Astrocyte of the spinal cord (primary cell): ENCODE measurements around the gene SPIN1.
"Not testable (repeated sequence)": the region's sequence is repeated elsewhere in the genome, so short reads cannot be mapped to it uniquely, and the experiment has no call there.

ENCODE experiments used
- DNase-seq: peaks from one replicate; pipeline ENCODE4 v3.0.0; 2011; ENCODE audit warnings: low read depth, low spot score
- H3K4me3 ChIP-seq: 2 replicates; pipeline ENCODE4 v1.5.1; 2011; ENCODE audit warnings: low read depth, mild to moderate bottlenecking, low read length, moderate library complexity
- CTCF ChIP-seq: IDR thresholded peaks from 2 replicates; pipeline ENCODE4 v1.5.1; 2012; ENCODE audit warnings: low read depth, mild to moderate bottlenecking, low read length, inconsistent platforms
- in situ Hi-C: cut with HindIII; loops from 2 replicates; pipeline ENCODE4 v1.10.0; 2017; ENCODE audit warnings: low sequenced_read_pairs

The SPIN1 gene

DNA sequence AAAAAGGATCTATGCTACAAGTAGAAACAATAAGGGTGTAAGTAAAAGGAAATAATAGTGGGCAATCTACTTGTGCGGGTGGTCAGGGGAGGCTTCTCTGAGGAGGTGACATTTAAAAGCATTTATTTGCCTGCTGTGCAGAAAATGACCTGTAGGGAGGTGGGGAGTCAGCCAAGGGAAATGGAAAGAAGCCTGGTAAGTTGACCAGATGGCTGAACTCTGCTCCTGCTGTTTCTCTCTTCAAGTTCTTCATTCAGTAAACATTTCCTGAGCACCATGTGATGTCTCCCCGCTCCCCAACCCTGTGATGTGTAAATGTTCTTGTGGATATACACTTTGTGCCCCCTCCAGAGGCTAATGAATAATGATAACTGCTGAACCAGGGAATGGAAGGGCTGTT lies 9.9 kb upstream of the SPIN1 start:
- peak; percentile 15 for DNase-seq
- H3K4me3 ChIP-seq, result no peak overlapping the region
- in situ Hi-C loops, result no loop called here
- no peak for TF ChIP-seq CTCF

DNA sequence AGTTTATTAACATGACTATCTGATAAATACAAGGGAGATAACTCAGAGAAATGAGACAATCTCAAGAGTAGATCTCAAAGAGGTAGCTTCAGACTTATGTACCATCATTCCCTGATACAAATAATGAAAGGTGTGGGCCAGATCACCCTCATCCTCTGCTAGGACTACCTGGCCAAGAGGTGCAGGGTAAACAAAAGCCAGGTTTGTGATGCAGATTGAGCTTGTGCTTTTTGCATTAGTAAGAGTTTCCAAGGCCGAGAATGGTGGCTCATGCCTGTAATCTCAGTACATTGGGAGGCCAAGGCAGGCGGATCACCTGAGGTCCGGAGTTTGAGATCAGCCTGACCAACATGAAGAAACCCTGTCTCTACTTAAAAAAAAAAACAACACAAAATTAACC lies 8.9 kb upstream of the SPIN1 start:
- DNase-seq, result no peak
- no peak for TF ChIP-seq CTCF
- H3K4me3 ChIP-seq, result no peak overlapping the region
- in situ Hi-C loops, result no loop called here

DNA sequence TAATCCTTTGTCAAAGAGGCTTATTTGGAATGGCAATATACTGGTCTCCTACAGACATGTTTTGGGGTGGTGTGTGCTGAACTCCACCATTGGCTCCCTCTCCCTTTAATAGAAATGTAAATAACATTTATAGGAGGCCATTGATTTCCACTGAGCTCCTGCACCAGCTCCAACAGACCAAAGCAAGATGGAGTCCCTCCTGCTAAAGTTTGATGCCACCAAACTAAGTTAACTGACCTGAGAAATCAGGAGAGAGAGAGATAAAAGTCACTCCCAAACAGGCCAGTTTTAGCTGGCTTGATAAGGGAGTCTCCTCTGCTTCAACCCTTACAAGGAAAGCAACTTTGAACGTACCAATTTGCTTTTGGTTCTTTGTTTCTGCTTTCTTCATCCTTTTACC lies 8.1 kb upstream of the SPIN1 start:
- H3K4me3 ChIP-seq, result no peak overlapping the region
- TF ChIP-seq CTCF, result no peak
- DNase-seq, result no peak
- in situ Hi-C loops, result no loop called here

- DNase-seq, in situ Hi-C loops, H3K4me3 ChIP-seq: not testable (repeated sequence)
These were observed 6.9 kb upstream of the SPIN1 start for GRCh38 chr9:88381322-88381721.

- no peak for TF ChIP-seq CTCF
- in situ Hi-C loops, result no loop called here
- no peak for DNase-seq
- H3K4me3 ChIP-seq, result no peak overlapping the region
These were observed 5.1 kb upstream of the SPIN1 start for GRCh38 chr9:88383176-88383575.

- DNase-seq, in situ Hi-C loops, H3K4me3 ChIP-seq: not testable (repeated sequence)
These were observed 2.1 kb upstream of the SPIN1 start for GRCh38 chr9:88386137-88386536.

DNA sequence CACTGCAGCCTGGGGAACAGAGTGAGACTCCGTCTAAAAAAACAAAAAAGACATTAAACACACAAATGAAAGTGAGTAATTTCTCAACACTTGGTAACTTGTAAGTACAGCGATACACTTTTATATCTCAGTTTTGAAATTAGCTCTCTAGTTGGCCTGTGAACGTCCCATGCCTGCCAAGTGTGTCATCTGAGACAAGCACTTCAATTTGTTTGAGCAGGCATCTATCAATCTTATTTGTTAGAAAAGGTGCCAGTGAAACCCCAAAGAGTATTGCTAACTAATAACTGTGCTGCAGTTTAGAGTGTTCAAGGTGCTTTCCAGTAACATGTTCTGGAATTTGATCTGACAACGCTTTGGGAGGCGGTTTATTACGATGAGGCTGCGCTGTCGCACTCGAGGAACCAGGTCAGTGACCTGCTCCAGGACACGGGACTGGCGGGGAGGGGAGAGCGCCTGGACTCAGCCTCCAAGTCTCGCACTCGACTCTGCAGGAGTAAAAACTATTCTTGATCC lies 1.1 kb upstream of the SPIN1 start:
- DNase-seq, result no peak
- in situ Hi-C loops, result no loop called here
- no peak for TF ChIP-seq CTCF
- peak overlapping the region; percentile 92 for H3K4me3 ChIP-seq

GRCh38 chr9:88387552-88388202 lies 567 bp upstream of the SPIN1 start:
- no peak for TF ChIP-seq CTCF
- H3K4me3 ChIP-seq, result peak overlapping the region; percentile 92
- in situ Hi-C loops, result no loop called here
- peak; percentile 64 for DNase-seq
